ENCODE data around the gene RAPGEF6. TPM values are rescaled to one million over a fixed set of nuclear protein-coding genes. Genes with fewer than 3 reads are reported as not detected.

RAPGEF6 gene
- total RNA-seq, 4 donors from 2014 or later, result 14.0 to 23.7 (median 17.9) TPM

DNA sequence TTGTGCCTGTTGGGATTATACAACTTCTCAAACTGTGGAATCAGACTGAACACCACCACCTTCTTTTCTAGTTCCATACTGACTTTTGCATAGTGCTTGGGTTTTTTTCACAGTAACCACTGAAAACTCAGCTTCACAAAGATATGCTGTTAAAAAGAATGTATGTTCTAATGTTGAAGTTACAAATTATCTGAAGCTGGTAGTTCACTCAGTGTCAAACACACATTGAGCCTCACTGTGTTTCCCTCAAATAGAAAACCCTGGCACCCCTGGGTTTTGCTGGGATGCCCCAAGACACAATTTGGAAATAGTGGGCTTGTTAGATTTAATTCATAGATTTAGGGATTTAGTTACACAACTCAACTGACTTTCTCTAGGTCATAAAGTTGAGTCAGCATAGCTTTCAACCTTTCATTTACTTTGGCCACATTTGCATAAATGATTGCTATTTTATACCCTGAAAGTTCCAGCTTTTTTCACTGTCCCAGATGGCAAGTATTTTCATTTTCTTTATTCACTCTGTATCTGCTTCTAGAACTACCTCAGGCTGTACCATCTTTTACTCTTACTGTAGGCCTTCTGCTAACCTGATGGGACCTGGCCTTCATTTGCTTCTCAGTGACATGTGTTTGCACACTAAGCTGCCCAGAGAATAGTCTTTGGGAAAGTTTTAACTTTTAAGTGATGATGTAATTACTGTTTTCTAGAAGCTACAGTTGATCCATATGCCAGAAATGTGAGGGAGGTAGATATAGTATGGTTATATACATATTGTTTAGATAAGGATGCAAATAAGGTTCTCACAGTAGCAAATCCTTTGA lies 256.1 kb downstream of the RAPGEF6 start:
- Histone ChIP-seq H3K36me3 (no peaks in the 10 kb centered on the region), H3K27me3 (no peaks in the 10 kb centered on the region), H3K9me3 (no peaks in the 10 kb centered on the region), H3K4me3 (no peak overlapping the region), H3K27ac (peak overlapping the region; percentile 8 to 69 (median 34)), H3K4me1 (peaks cover 0 to 42% (median 0%) of the 10 kb centered on the region in 3 donors)
- TF ChIP-seq EP300 (IDR thresholded peaks at IDR 0.05) (no peak), POLR2A (IDR thresholded peaks at IDR 0.05) (no peak), POLR2AphosphoS5 (IDR thresholded peaks at IDR 0.05) (no peak)
- TF ChIP-seq, protein P1, sequence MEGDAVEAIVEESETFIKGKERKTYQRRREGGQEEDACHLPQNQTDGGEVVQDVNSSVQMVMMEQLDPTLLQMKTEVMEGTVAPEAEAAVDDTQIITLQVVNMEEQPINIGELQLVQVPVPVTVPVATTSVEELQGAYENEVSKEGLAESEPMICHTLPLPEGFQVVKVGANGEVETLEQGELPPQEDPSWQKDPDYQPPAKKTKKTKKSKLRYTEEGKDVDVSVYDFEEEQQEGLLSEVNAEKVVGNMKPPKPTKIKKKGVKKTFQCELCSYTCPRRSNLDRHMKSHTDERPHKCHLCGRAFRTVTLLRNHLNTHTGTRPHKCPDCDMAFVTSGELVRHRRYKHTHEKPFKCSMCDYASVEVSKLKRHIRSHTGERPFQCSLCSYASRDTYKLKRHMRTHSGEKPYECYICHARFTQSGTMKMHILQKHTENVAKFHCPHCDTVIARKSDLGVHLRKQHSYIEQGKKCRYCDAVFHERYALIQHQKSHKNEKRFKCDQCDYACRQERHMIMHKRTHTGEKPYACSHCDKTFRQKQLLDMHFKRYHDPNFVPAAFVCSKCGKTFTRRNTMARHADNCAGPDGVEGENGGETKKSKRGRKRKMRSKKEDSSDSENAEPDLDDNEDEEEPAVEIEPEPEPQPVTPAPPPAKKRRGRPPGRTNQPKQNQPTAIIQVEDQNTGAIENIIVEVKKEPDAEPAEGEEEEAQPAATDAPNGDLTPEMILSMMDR (IDR thresholded peaks at IDR 0.05), result no peak
- no peak for ATAC-seq

DNA sequence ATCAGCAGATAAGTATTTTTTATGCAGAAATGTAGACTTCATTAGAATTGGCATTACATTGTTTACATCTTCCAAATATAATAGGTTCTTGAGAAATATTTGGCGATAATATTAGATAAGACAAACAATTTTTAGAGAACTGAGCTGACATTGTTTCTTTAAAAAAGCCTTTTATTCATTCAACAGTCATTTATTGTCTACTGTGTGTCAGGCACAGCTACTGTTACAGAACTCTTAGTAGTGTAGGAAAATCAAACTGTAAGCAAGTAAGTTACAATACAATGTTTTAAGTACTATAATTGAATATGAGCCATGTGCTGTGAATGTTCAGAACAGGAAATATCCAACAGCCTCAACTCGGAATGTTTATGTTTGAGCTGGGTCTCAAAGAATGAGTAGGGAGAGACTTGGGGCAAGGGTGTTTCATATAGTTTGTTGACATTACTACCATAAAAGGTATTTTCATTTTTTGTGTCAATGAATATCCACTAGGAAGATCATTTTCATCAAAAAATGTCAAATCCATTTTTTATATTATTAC lies 257.2 kb downstream of the RAPGEF6 start:
- ATAC-seq, result no peak
- Histone ChIP-seq H3K4me1 (peaks cover 0 to 42% (median 0%) of the 10 kb centered on the region in 3 donors), H3K27me3 (no peaks in the 10 kb centered on the region), H3K9me3 (no peaks in the 10 kb centered on the region), H3K27ac (no peak overlapping the region), H3K4me3 (no peak overlapping the region), H3K36me3 (no peaks in the 10 kb centered on the region)
- TF ChIP-seq, protein P1 (IDR thresholded peaks at IDR 0.05), result no peak
- TF ChIP-seq POLR2AphosphoS5 (IDR thresholded peaks at IDR 0.05) (no peak), EP300 (IDR thresholded peaks at IDR 0.05) (no peak), POLR2A (IDR thresholded peaks at IDR 0.05) (no peak)
- 12 to 23% methylated on average over 2 of the region's 2 CpGs for WGBS, 2 donors (ENCODE audit: low coverage in 1 of 2)

DNA sequence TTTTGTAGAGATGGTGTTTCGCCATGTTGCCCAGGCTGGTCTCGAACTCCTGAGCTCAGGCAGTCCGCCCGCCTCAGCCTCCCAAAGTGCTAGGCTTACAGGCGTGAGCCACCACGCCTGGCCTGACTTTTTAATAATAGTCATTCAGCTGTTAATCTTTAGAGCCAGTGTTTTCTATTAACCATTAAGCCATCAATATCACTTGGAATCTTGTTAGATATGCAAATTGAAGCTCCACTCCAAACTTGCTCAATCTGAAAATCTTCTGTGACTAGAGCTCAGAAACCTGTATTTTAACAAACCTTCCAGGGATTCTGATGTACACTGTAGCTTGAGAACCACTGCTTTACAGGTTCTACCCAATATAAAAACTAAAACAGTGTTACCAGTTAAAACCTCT lies 257.7 kb downstream of the RAPGEF6 start:
- no peaks in the 10 kb centered on the region for H3K36me3 ChIP-seq
- TF ChIP-seq EP300 (IDR thresholded peaks at IDR 0.05) (no peak), POLR2AphosphoS5 (IDR thresholded peaks at IDR 0.05) (no peak), POLR2A (IDR thresholded peaks at IDR 0.05) (no peak)
- TF ChIP-seq, protein P1 (IDR thresholded peaks at IDR 0.05), result no peak
- no peak overlapping the region for H3K4me3 ChIP-seq
- H3K4me1 ChIP-seq, result peaks cover 0 to 38% (median 0%) of the 10 kb centered on the region in 3 donors
- H3K9me3 ChIP-seq, result no peaks in the 10 kb centered on the region
- no peaks in the 10 kb centered on the region for H3K27me3 ChIP-seq
- ATAC-seq, result no peak
- WGBS, 2 donors (ENCODE audit: low coverage in 1 of 2), result 95 to 97% methylated on average over 6 of the region's 6 CpGs
- H3K27ac ChIP-seq, result no peak overlapping the region

DNA sequence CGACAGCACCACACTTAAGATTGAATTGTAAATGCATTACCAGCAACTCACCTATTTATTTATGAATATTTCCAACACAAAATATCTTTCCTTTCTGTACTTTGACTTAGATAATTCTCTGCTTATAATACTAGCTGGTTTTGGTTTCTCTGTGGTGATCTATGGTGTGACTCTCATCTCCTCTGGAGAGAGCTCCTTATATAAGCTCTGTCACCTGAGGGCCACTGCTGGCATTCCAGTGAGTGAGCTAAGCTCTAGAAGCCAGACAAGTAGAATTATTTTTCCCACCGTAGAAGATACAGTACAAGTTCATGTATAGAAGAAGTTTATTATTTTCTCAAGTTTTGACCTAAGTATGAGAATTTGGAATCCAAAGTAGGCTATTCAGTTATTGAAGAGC lies 259.7 kb downstream of the RAPGEF6 start:
- no peak overlapping the region for H3K4me3 ChIP-seq
- peaks cover 0 to 20% (median 0%) of the 10 kb centered on the region in 3 donors for H3K4me1 ChIP-seq
- no peaks in the 10 kb centered on the region for H3K27me3 ChIP-seq
- no peak for ATAC-seq
- H3K27ac ChIP-seq, result no peak overlapping the region
- TF ChIP-seq POLR2AphosphoS5 (IDR thresholded peaks at IDR 0.05), result no peak
- TF ChIP-seq, protein P1 (IDR thresholded peaks at IDR 0.05), result no peak
- TF ChIP-seq POLR2A (IDR thresholded peaks at IDR 0.05), result no peak
- no peak for TF ChIP-seq EP300 (IDR thresholded peaks at IDR 0.05)
- no peaks in the 10 kb centered on the region for H3K9me3 ChIP-seq
- WGBS, 2 donors (ENCODE audit: low coverage in 1 of 2), result 85 to 94% methylated on average over 2 of the region's 2 CpGs
- no peaks in the 10 kb centered on the region for H3K36me3 ChIP-seq

Small RNA genes within 50 kb of the gene (small RNA-seq; reads per million reads assigned to genes)
- gene RF02271, result 0 reads per million in 4 donors

Other genes starting within 250 kb of the RAPGEF6 start
- gene FNIP1, start 161.8 kb upstream of the RAPGEF6 start, total RNA-seq, result 10 to 100 TPM; 40.7 to 75.0 (median 62.8) TPM